Bronchial epithelial cell (primary cell): Measurements from ENCODE around the gene BEST1. TPM values are rescaled to one million over a fixed set of nuclear protein-coding genes. Genes with fewer than 3 reads are reported as not detected.

Experiments used
- DNase-seq: peaks from one replicate; pipeline ENCODE4 v3.0.0-alpha.2; 2010; ENCODE audit warnings: low read depth
- FAIRE-seq: peaks from 2 replicates; lab custom pipeline; 2011; peaks lifted over from hg19 to GRCh38; lab: Jason Lieb, UNC
- H3K27me3 ChIP-seq: 2 replicates; pipeline ENCODE4 v1.5.1; 2011; ENCODE audit warnings: low read length; ENCODE audit not compliant: control insufficient read depth, insufficient read depth
- H3K36me3 ChIP-seq: 2 replicates; pipeline ENCODE4 v1.5.1; 2011; ENCODE audit warnings: low read length; ENCODE audit not compliant: control insufficient read depth, insufficient read depth
- H3K4me3 ChIP-seq: 2 replicates; pipeline ENCODE4 v1.5.1; 2011; ENCODE audit warnings: mild to moderate bottlenecking, low read depth, low read length, control low read depth
- total RNA-seq: library from RNA; depleted of rRNA; stranded (reverse); fragments of >200 nt; gene quantifications from 2 replicates; pipeline ENCODE4 v1.2.1, GENCODE V29; 2014
- TF ChIP-seq, protein P1 (sequence below): IDR thresholded peaks from 2 replicates; pipeline ENCODE4 v1.5.1; 2011; ENCODE audit warnings: mild to moderate bottlenecking, moderate library complexity, low read length, control low read depth, inconsistent platforms; ENCODE audit not compliant: insufficient read depth, severe bottlenecking

Gene BEST1
- total RNA-seq, 1 donor from 2014 or later: 3.7 TPM

DNA sequence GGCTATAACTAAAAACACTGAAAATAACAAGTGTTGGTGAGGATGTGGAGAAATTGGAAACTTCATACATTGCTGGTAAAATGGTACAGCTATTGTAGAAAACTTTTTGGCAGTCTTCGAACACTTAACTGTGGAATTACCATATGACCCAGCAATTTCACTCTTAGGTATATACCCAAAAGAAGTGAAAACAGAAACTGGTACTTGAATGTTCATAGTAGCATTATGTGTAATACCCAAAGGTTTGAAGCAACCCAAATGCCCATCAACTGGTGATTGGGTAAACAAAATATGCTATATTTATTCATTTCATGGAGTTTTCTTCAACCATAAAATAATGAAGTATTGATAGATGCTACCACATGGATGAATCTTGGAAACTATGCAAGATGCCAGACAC, 58.0 kb downstream of the BEST1 start:
- Histone ChIP-seq H3K36me3 (no peaks in the 10 kb centered on the region), H3K27me3 (peaks cover 3% of the 10 kb centered on the region), H3K4me3 (no peak overlapping the region)
- TF ChIP-seq, protein P1, sequence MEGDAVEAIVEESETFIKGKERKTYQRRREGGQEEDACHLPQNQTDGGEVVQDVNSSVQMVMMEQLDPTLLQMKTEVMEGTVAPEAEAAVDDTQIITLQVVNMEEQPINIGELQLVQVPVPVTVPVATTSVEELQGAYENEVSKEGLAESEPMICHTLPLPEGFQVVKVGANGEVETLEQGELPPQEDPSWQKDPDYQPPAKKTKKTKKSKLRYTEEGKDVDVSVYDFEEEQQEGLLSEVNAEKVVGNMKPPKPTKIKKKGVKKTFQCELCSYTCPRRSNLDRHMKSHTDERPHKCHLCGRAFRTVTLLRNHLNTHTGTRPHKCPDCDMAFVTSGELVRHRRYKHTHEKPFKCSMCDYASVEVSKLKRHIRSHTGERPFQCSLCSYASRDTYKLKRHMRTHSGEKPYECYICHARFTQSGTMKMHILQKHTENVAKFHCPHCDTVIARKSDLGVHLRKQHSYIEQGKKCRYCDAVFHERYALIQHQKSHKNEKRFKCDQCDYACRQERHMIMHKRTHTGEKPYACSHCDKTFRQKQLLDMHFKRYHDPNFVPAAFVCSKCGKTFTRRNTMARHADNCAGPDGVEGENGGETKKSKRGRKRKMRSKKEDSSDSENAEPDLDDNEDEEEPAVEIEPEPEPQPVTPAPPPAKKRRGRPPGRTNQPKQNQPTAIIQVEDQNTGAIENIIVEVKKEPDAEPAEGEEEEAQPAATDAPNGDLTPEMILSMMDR: no peak
- FAIRE-seq: no peak
- no peak for DNase-seq

DNA sequence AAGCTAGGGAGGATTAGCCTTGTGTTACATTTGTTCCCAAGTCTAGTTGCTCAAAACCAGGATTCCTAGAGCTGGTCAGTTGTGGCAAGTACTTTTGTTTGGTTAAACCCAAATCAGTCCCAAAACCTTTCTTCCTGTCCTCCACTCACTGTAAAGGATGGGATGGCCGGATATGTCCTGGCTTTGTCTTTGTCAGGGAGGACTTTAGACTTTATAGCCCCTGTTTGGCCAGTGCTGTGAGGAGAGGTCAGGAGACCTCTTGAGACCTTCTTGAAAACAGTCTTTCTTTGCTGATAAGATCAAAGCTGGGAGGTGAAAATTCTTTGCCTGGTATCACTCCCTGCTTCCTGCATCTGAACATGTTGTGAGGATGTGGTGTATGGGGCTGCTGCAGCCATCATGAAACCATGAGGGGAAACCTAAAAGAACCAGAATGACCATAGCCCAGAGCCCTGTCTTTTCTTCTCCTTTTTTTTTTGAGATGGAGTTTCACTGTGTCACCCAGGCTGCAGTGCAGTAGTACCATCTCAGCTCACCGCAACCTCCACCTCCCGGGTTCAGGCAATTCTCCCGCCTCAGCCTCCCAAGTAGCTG, 60.9 kb downstream of the BEST1 start:
- TF ChIP-seq, protein P1: no peak
- peaks cover 3% of the 10 kb centered on the region for H3K27me3 ChIP-seq
- FAIRE-seq (no peak), DNase-seq (no peak)
- no peaks in the 10 kb centered on the region for H3K36me3 ChIP-seq
- H3K4me3 ChIP-seq: no peak overlapping the region

DNA sequence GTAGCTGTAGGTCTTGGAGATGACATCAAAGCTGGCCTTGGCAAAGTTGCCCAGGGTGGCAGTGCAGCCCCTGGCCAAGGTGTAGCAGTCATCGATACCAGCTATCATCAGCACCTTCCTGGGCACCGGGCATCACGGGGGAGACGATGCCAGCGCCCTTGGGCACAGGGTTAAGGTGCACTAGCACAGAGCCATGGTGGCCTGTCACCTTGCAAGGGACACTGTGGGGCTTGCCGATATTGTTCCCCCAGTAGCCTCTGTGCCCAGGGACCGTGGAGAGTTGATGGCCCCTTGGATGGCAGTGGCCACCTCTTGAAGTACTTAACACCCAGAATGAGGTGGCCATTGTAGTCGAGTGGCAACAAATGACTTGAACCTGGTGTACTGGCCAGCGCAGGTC, 61.7 kb downstream of the BEST1 start:
- no peak for FAIRE-seq

DNA sequence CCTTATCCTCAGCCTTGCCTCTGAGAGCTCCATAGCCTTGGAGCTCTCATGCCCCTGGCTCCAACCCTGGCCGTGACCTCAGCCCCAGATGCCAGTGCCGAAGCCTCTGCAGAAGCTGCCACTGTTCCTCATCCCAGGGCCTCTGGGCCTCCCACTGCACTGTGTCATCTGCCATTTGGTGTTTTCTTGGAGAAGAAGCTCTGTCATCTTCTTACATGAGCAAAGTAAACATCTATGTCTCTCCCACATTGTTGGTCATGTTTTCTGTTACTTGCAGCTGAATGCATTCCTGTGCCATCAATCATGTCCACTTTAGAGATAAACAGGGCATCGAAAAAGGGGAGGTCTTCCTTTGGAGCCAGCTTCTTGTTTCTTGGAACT, 62.3 kb downstream of the BEST1 start:
- Histone ChIP-seq H3K36me3 (no peaks in the 10 kb centered on the region), H3K4me3 (no peak overlapping the region), H3K27me3 (peaks cover 3% of the 10 kb centered on the region)
- DNase-seq: peak; percentile 51
- FAIRE-seq: no peak
- TF ChIP-seq, protein P1: no peak

More for the DNA sequence above, 61.7 kb downstream of the BEST1 start:
- TF ChIP-seq, protein P1: no peak
- Histone ChIP-seq H3K4me3 (no peak overlapping the region), H3K27me3 (peaks cover 3% of the 10 kb centered on the region), H3K36me3 (no peaks in the 10 kb centered on the region)
- no peak for DNase-seq

DNA sequence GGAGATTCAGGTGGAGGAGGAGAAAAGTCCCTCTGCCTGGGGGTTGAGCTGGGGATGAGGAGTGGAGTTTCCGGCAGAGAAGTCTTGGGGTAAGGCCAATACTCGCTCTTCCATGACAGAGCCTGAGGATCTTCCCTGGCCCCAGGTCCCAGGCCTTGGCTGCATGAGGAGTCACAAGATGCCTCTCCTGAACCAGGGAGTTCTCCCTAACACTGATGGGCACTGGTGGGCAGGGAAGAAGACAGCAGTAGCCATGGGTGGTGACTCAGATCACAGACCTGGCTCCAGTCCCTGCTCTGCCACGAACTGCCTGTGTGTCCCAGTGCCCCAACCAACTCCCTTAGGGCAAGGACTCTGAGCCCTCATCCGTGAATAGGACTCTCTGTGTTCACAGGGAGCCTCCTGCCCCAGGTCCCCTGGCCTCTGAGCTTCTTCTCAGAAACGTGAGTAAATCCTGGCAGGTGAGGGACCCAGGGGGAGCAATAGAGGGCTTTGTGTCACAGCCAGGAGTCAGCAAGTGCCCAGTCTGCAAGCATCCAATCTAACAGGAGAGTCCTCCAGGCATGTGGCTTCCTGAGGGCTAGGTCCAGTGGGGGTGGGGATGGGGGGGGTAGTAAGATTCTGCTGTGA, 62.8 kb downstream of the BEST1 start:
- FAIRE-seq: no peak
- TF ChIP-seq, protein P1: no peak
- Histone ChIP-seq H3K4me3 (no peak overlapping the region), H3K27me3 (peaks cover 3% of the 10 kb centered on the region), H3K36me3 (no peaks in the 10 kb centered on the region)
- DNase-seq: no peak

Other genes starting within 250 kb of the BEST1 start
- under 0.01 and 0.13 TPM in 2 replicates for gene MYRF, start 197.7 kb upstream of the BEST1 start, total RNA-seq
- 61.3 and 159 TPM in 2 replicates for gene TMEM258, start 157.8 kb upstream of the BEST1 start, total RNA-seq
- 5.9 and 9.7 TPM in 2 replicates for gene FEN1, start 157.4 kb upstream of the BEST1 start, total RNA-seq
- gene FADS1, start 133.3 kb upstream of the BEST1 start, total RNA-seq: 23.2 and 46.9 TPM in 2 replicates
- 15.2 and 34.2 TPM in 2 replicates for gene FADS2, start 122.1 kb upstream of the BEST1 start, total RNA-seq
- 31.9 and 66.2 TPM in 2 replicates for gene FADS3, start 58.8 kb upstream of the BEST1 start, total RNA-seq
- gene RAB3IL1, start 32.8 kb upstream of the BEST1 start, total RNA-seq: 0.90 and 1.1 TPM in 2 replicates
- 1,010 and 1,591 TPM in 2 replicates for gene FTH1, start 17.3 kb downstream of the BEST1 start, total RNA-seq
- gene INCENP, start 173.7 kb downstream of the BEST1 start, total RNA-seq: 3.4 and 5.8 TPM in 2 replicates
- gene SCGB1D1, start 239.9 kb downstream of the BEST1 start, total RNA-seq: not detected in 2 replicates